Keratinocyte (primary cell): ENCODE data around the gene ATRX.

Experiments
- EZH2 ChIP-seq: IDR thresholded peaks from one replicate; pipeline ENCODE4 v1.6.1; 2012; ENCODE audit warnings: inconsistent platforms, mild to moderate bottlenecking, low read length, moderate library complexity
- TF ChIP-seq, protein P1 (sequence below), 3 experiments: IDR thresholded peaks in 1 of 3; conservative IDR thresholded peaks in 1 of 3; optimal IDR thresholded peaks in 1 of 3; 2 replicates in 2 of 3; 3 replicates in 1 of 3; pipeline versions ENCODE3 to v1.5.1; 2011; ENCODE audit warnings: low read length in 3 of 3, mild to moderate bottlenecking in 3 of 3, moderate library complexity in 2 of 3, control low read depth in 1 of 3, inconsistent platforms in 1 of 3; ENCODE audit not compliant: insufficient read depth in 2 of 3; ENCODE audit errors: extremely low read depth in 1 of 3

DNA sequence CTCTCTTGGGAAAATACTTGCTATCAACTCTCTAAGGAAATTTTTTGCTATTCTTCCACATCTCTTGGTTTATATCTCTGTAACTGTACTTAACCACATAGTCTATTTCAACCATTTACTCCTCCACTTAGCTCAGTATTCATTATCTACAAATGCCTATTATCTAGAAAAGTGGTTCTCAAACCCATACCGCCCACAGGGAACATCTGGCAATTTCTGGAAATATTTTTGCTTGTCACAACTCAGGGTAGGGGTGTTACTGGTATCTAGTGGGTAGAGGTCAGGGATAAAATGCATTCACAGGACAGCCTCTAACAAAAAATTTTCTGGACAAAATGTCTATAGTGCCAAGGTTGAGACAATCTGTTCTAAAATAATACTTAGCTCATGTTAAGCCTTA lies 14.4 kb downstream of the ATRX start:
- TF ChIP-seq, protein P1, sequence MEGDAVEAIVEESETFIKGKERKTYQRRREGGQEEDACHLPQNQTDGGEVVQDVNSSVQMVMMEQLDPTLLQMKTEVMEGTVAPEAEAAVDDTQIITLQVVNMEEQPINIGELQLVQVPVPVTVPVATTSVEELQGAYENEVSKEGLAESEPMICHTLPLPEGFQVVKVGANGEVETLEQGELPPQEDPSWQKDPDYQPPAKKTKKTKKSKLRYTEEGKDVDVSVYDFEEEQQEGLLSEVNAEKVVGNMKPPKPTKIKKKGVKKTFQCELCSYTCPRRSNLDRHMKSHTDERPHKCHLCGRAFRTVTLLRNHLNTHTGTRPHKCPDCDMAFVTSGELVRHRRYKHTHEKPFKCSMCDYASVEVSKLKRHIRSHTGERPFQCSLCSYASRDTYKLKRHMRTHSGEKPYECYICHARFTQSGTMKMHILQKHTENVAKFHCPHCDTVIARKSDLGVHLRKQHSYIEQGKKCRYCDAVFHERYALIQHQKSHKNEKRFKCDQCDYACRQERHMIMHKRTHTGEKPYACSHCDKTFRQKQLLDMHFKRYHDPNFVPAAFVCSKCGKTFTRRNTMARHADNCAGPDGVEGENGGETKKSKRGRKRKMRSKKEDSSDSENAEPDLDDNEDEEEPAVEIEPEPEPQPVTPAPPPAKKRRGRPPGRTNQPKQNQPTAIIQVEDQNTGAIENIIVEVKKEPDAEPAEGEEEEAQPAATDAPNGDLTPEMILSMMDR (optimal IDR thresholded peaks at IDR 0.05 in 1 of 3, IDR thresholded peaks at IDR 0.05 in 1 of 3, conservative IDR thresholded peaks at IDR 0.05 in 1 of 3; ENCODE audit: extremely low read depth in 1 of 3, insufficient read depth in 2 of 3, low read length in 3 of 3), result no peak
- TF ChIP-seq EZH2, result no peak
